Measurements from ENCODE around the gene MGRN1. TPM values are rescaled to one million over a fixed set of nuclear protein-coding genes. Genes with fewer than 3 reads are reported as not detected.

Gene MGRN1
- polyA plus RNA-seq (2012; ENCODE audit: missing spikeins) = 15.2 TPM

DNA sequence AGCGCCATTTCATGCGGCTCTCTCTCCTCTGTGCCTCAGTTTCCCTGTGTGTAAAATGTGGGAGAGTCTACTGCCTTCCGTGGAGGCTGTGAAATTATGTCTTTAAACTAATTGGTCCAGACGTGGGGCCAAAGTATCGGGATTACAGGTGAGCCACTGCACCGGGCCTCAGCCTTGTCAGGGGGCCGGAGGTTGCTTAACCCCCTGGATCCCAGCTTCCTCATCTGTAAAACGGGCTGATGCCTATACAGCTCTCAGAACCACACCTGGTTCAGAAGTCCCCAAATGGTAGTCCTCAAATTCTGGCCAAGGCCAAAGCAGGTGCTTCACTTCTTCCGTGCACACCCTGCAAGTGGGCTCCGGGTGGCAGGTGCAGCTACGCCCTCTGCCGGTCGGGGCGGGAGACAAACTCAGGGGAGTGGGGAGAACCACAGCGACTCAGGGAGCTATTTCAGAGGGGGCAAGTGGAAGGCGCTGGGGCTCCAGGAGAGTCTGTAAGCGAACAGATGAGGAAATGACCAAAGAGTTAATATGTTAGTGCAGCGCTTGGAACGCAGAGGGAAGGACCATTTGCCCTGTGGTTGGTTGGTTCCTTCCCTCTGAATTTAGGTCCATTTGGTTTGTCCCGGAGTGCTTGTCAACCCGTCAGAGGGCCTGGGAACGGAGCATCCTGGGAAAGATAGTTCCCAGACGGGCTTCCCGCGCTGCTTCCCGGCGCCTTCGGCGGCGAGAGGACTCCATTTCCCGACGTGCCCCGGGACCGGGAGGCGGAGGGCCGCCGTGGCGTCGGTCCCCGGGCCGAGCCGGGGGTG, at the start of gene MGRN1:
TSS of gene MGRN1 (plus strand) at position 812 of the 812 bp plus-strand sequence. CDS start 135 bp downstream, outside the sequence.
- FAIRE-seq (peak; percentile 98), DNase-seq (ENCODE audit: insufficient read length) (peak; percentile 91)
- TF ChIP-seq POLR2A (IDR thresholded peaks at IDR 0.05; ENCODE audit: low read depth, low read length) (no peak), POLR2AphosphoS5 (IDR thresholded peaks at IDR 0.05; ENCODE audit: low read depth, low read length) (no peak), TAF1 (IDR thresholded peaks at IDR 0.05; ENCODE audit: borderline replicate concordance, low read depth, low read length) (no peak)

DNA sequence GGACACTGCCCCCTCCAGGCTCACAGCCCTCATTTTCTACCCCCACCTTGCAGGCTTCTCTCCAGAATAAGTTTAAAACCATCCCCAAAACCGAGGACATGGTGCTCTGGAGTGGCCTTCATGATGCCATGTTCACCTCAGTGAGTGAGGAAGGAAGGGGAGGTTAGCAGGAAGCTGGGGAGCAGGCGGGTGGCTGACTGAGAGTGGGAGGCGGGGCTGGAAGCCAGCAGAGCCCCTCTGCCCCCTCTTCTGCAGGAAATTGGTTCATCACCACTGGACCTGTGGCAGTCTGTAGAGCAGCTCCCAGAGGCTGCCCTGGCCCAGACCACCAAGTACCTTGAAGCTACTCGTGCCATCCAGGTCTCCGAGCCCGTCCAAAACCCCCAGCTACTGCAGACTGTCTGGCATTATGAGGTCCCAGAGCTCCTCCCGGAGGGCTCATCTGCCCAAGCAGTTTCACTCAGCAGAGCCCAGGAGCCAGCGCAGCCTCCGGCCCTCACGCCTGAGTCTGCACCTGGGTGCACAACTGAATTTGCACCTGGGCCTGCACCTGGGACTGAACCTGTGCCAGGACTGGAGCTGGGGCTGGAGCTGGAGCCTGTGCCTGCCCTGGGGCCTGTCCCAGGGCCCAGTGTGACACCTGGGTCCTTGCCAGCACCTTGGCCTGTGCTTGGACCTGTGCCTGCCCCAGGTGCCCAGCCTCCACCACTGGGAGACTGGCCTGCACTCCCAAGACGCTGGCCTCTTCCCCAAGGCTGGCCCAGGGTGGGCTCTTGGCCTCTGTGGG, 49.5 kb upstream of the MGRN1 start:
- no peak for TF ChIP-seq POLR2A (IDR thresholded peaks at IDR 0.05; ENCODE audit: low read depth, low read length)
- no peak for DNase-seq (ENCODE audit: insufficient read length)

DNA sequence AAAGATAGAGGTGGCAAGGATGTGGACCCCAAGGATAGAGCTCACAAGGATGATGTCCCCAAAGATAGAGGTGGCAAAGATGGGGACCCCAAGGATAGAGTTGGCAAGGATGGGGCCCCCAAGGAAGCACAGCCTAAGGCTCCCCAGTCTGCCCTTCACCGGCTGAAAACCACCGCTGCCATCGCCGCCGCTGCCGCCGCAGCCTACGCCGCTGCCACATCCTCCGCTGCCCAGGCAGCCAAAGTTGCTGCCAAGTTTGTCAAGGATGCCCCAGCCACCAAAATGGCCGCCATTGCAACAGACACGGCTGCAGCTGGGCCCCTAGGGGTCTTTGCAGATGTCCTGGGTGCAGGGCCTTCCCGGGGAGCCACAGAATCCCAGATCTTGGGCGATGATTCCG, 48.6 kb upstream of the MGRN1 start:
- TF ChIP-seq TAF1 (IDR thresholded peaks at IDR 0.05; ENCODE audit: borderline replicate concordance, low read depth, low read length) (no peak), POLR2AphosphoS5 (IDR thresholded peaks at IDR 0.05; ENCODE audit: low read depth, low read length) (no peak), POLR2A (IDR thresholded peaks at IDR 0.05; ENCODE audit: low read depth, low read length) (no peak)
- DNase-seq (ENCODE audit: insufficient read length) = no peak
- no peak for FAIRE-seq

More for the DNA sequence above, 49.5 kb upstream of the MGRN1 start:
- no peak for FAIRE-seq

DNA sequence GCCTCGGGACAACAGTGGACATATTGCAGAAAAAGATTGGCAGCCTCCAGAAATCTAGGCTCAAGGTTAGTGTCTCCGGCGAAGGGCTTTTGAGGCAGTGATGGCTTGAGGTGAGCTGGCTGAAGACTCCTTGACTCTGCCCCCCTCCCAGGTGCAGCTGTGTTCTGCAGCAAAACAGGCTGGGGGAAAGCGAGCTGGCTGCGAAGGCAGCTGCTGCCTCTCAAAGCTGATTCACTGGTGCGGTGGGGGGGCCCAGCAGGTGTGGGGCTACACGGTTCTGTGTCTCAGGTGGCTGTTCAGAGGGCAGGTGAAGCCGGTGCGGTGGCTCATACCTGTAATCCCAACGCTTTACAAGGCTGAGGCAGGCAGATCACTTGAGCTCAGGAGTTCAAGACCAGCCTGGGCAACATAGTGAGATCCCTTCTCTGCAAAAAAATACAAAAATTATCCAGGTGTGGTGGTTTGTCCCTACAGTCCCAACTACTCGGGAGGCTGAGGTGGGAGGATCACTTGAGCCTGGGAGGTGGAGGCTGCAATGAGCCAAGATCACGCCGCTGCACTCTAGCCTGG, 45.6 kb upstream of the MGRN1 start:
- FAIRE-seq (no peak), DNase-seq (ENCODE audit: insufficient read length) (no peak)
- TF ChIP-seq POLR2AphosphoS5 (IDR thresholded peaks at IDR 0.05; ENCODE audit: low read depth, low read length) (no peak), POLR2A (IDR thresholded peaks at IDR 0.05; ENCODE audit: low read depth, low read length) (no peak), TAF1 (IDR thresholded peaks at IDR 0.05; ENCODE audit: borderline replicate concordance, low read depth, low read length) (no peak)

DNA sequence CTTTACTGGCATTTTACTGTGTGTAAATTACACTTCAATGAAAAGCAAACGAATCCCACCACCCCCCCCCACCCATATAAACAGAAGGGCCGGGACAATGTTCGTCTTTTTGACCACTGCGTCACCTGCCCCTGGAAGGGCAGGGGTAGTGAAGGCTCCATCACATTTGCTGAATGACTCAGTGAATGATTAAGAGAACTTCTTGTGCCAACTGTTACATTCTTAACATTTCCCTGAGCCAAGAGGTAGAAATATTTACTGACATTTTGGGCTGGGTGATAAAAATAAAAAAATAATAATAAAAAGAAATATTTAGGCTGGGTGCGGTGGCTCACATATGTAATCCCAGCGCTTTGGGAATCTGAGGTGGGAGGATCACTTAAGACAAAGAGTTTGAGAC, 44.4 kb upstream of the MGRN1 start:
- FAIRE-seq = no peak
- DNase-seq (ENCODE audit: insufficient read length) = no peak
- TF ChIP-seq POLR2AphosphoS5 (IDR thresholded peaks at IDR 0.05; ENCODE audit: low read depth, low read length) (no peak), TAF1 (IDR thresholded peaks at IDR 0.05; ENCODE audit: borderline replicate concordance, low read depth, low read length) (no peak), POLR2A (IDR thresholded peaks at IDR 0.05; ENCODE audit: low read depth, low read length) (no peak)

DNA sequence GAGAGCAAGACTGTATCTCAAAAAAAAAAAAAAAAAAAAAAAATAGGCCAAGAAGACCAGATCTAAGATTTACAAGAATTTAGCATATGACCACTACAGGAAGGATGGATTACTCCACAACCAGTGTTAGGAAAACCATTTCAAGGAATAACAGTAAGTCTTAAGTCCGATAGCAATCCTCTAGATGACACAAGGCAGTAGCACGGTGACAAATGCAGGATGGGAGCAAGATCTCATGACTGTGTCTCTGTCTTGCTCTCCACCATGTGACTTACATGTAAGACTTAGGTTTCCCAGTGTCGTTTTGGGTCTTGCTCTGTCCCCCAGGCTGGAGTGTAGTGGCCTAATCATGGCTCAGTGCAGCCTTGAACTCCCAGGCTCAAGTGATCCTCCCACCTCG, 40.7 kb upstream of the MGRN1 start:
- TF ChIP-seq POLR2AphosphoS5 (IDR thresholded peaks at IDR 0.05; ENCODE audit: low read depth, low read length) = no peak
- TF ChIP-seq TAF1 (IDR thresholded peaks at IDR 0.05; ENCODE audit: borderline replicate concordance, low read depth, low read length) = no peak
- TF ChIP-seq POLR2A (IDR thresholded peaks at IDR 0.05; ENCODE audit: low read depth, low read length) = no peak
- DNase-seq (ENCODE audit: insufficient read length) (no peak), FAIRE-seq (no peak)

DNA sequence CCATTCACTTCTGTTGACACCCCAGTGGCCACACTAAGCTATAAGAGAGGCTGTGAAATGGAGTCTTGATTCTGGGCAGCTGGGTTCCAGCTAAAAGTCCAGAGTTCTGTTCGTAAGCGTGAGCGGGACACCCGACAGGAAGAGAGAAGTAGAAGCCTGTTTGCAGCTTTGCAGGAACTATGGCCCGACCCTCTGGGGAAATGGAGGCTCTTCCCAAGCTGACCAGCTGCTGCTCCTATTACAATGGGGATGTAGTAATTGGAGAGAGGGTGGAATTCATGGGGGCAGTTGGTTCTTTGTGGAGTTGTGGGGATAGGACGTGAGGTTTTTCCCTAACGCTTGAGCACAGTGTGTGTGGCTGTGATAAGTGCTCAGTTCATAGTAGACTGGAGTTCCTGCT, 38.3 kb upstream of the MGRN1 start:
- FAIRE-seq (no peak), DNase-seq (ENCODE audit: insufficient read length) (no peak)
- no peak for TF ChIP-seq POLR2A (IDR thresholded peaks at IDR 0.05; ENCODE audit: low read depth, low read length)
- TF ChIP-seq POLR2AphosphoS5 (IDR thresholded peaks at IDR 0.05; ENCODE audit: low read depth, low read length) = no peak
- no peak for TF ChIP-seq TAF1 (IDR thresholded peaks at IDR 0.05; ENCODE audit: borderline replicate concordance, low read depth, low read length)

DNA sequence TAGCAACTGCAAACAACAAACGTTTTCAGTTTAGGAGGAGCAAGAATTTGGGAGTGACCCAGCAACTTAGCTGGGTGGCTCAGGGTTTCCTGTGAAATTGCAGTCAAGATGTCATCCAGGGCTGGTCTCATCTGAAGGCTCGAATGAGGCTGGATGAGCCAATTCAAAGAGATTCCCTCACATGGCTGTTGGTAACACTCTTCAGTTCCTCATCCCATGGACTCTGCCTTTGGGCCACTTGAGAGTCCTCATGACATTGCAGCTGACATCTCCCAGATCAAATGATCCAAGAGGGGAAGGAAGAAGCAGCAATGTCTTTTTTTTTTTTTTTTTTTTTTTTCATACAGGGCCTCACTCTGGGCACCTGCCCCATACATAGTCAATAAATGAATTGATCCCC, 36.2 kb upstream of the MGRN1 start:
- TF ChIP-seq TAF1 (IDR thresholded peaks at IDR 0.05; ENCODE audit: borderline replicate concordance, low read depth, low read length) (no peak), POLR2A (IDR thresholded peaks at IDR 0.05; ENCODE audit: low read depth, low read length) (no peak), POLR2AphosphoS5 (IDR thresholded peaks at IDR 0.05; ENCODE audit: low read depth, low read length) (no peak)
- no peak for FAIRE-seq
- DNase-seq (ENCODE audit: insufficient read length) = no peak

DNA sequence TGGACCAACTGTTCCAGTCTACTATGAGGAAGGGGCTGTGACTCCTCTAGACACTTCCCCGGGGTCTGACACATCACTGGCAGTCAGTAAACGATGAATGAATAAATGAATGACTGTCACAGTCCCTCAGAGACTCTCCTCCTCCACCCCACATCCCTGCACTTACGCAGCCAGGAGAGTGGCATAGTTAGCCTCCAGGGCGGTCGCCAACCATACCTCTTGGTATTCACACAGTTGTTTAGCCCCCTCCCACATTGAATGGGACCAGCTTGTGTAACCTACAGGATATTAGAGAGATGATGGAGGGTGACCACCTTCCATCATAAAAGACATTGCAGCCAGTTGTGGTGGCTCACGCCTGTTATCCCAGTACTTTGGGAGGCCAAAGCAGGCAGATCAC, 35.7 kb upstream of the MGRN1 start:
- DNase-seq (ENCODE audit: insufficient read length) (no peak), FAIRE-seq (no peak)
- TF ChIP-seq POLR2A (IDR thresholded peaks at IDR 0.05; ENCODE audit: low read depth, low read length) (no peak), TAF1 (IDR thresholded peaks at IDR 0.05; ENCODE audit: borderline replicate concordance, low read depth, low read length) (no peak), POLR2AphosphoS5 (IDR thresholded peaks at IDR 0.05; ENCODE audit: low read depth, low read length) (no peak)

DNA sequence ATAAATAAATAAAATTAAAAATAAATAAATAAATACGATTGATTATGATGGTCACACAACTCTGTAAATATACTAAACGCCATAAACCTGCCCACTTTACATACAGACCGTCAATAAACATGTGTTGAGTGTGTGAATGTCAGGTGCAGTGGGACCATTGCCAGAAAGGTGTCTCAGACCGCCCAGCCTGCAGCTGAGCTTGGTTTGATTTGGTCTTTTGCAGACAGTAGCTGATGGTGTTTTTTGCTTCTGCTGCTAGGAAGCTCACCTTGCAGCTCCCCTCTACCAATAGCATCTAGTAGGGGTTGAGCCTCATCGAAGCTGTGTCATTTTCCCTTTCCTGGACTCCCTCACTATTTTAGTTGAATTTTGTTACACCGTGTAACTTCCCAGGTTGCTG, 33.4 kb upstream of the MGRN1 start:
- FAIRE-seq (no peak), DNase-seq (ENCODE audit: insufficient read length) (no peak)
- no peak for TF ChIP-seq POLR2AphosphoS5 (IDR thresholded peaks at IDR 0.05; ENCODE audit: low read depth, low read length)
- no peak for TF ChIP-seq TAF1 (IDR thresholded peaks at IDR 0.05; ENCODE audit: borderline replicate concordance, low read depth, low read length)
- no peak for TF ChIP-seq POLR2A (IDR thresholded peaks at IDR 0.05; ENCODE audit: low read depth, low read length)

DNA sequence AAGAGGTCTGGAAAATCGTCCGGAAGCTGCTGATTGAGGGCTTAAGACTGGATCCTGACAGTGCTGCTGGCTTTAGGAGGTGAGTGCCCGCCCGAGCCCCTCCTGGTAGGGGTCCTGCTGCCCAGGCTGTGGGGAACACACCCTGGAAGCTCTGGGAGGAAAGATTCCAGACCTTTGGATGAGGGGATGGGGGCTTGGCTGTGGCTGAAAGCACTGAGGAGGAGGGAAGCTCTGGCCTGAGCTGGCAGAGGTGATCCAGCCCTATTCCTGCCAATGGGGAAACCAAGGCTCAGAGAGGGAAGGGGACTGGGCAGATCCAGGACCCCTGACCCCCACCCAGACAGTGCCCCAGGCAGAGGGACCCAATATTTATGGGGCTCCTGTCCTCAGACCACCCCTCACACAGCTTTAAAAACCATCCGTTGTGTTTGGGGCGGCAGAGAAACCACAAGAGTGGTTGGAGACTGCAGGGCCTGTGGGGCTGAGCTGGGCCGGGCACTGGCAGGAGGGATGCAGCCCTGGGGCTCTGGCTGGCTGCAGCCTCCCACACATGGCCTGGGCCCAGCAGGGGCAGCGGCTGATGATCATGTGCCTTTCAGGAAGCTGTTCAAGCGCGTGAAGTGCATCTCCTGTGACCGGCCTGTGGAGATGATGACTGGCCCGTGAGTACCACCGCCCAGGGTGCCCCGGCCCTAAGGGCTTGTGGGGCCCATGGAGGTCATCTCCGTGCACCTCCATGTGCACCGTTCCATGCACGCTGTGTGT, 32.7 kb upstream of the MGRN1 start:
- FAIRE-seq = no peak
- TF ChIP-seq POLR2A (IDR thresholded peaks at IDR 0.05; ENCODE audit: low read depth, low read length) = no peak
- TF ChIP-seq POLR2AphosphoS5 (IDR thresholded peaks at IDR 0.05; ENCODE audit: low read depth, low read length) = no peak

More for the DNA sequence above, 32.7 kb upstream of the MGRN1 start:
- no peak for DNase-seq (ENCODE audit: insufficient read length)

Measured in GM12892 (cell line).